Dedifferentiated amniotic fluid mesenchymal stem cell (primary cell): Measurements from ENCODE around the gene INKA2.

ENCODE experiments used
- DNase-seq: peaks from one replicate; pipeline ENCODE4 v3.0.0-alpha.2; 2016; ENCODE audit errors: extremely low spot score

Gene INKA2

DNA sequence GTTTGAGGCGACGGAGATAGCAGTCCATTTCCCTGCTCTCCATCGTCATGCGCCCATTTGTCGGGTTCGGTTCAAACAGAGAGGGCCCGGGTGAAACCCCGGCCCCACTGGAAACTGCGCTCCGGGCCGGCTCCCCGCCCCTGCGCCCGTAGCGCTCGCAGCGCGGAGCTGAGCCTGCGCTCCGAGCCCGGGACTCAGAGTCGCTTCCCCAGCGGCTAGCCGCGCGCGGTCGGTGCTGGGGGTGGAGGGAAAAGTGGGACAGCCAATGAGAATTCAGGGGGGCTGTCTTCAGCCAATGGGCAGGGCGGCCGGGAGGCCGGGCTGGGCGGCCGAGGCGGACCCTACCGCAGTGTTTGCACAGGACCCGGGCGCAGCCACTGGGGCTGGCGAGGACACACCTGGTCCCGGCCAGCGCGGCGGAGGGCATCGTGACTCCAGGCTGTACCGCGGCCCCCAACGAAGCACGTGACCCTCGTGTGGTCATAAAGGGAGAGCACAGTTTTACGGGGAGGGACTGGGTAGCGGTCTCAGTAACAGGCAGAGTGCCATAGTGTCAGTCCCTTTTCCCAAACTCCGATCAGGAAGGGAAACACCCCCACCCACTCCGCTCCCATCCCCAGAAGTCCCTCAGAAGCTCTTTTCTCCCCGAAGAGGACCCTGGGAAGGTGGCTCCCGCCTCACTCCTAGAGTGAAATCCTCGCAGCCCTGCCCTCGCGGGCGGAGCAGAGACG, at the start of gene INKA2:
Gene INKA2 (minus strand): TSS at position 202 of the 731 bp plus-strand sequence. CDS start 153 bp downstream, at position 49.
- peak; percentile 79 for DNase-seq

DNA sequence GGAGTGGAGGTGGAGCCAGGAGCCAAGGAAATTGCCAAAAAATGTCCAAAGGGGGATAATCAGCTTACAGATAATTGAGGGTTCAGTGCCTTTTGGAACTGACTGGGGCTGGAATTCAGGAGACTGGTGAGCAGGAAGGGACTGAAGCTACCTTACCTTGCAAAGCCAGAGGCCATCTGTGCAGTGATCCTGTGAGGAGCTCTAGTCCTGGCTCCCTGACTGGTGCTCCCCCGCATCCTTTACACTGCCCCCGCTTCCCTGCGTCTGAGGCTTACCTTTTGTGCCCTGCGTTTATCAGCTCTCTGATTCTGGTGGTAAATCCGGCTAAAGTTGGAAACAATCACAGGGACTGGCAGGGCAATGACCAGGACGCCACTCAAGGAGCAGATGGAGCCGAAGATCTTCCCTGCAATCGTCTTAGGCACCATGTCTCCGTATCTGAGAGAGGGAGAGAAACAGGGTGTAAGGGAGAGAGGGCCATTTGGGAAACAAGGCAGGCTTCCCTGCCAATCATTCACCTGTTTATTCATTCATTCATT, 47.5 kb upstream of the INKA2 start:
- DNase-seq, result no peak

DNA sequence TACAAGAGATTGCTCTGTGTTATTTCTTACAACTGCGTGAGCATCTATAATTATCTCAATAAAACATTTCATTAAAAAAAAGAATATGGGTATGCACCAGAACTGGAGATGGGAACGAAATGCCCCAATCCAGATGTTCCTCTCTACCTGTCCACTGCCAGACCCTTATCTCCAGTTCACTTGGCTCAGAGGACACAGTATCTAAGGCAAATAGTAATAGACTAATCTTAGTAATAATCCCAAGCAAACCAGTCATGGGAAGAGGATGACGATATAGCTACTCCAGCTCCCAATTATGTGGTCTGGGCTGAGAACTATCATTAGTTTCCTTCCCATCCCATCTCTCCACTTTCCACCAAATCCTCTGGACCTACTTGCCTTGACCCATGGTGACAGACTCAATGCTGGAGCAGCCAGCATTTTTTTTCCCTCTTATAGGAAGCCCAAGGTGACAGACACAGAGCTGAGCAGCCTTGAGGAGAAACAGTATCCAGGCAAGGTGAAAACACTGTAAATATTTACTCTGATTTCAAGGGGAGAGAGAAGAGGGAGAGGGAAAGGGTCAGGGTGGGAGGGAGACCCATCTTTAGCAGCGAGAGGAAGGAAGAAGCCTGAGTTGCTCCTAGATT, 45.2 kb upstream of the INKA2 start:
- DNase-seq, result no peak

DNA sequence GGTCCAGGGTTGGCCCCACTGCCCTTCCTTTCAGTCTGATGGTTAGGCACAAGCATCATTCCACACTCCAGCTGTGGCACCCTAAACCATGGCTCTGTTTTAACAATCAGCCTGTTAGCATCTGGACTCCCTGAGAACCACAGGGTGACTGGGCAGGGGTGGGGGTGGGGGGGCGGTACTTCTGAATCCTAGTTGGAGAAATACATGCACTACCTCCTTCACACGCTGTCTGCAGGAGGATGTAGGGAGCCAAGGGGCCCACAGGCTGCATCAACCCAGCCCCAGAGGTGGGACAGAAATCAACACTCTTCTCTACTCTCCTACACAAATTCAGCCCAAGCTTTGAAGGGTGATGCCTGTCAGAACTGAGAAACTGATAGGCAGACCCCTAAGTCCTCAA, 40.4 kb upstream of the INKA2 start:
- no peak for DNase-seq

DNA sequence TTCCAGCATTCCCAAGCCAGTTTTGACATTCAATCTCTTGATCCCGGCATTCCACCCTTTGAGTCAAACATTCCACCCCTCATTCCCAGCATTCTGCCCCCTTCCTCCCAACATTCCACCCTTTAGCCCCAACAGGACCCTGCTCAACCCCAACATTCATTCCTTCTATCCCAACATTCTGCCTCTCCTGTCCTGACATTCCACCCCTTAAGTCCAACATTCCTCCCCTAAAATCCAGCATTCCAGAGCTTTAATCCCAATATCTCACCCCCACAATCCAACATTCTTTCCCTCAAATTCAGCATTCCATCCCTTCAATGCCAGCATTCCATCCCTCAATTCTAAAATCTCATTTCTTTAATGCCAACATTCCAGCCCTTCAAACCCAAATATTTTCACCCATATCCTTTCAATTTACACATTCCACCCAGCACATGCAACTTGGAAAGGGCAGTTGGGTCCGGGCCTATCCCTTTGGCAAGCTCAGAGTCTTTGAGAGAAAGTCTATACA, 39.4 kb upstream of the INKA2 start:
- DNase-seq, result no peak

DNA sequence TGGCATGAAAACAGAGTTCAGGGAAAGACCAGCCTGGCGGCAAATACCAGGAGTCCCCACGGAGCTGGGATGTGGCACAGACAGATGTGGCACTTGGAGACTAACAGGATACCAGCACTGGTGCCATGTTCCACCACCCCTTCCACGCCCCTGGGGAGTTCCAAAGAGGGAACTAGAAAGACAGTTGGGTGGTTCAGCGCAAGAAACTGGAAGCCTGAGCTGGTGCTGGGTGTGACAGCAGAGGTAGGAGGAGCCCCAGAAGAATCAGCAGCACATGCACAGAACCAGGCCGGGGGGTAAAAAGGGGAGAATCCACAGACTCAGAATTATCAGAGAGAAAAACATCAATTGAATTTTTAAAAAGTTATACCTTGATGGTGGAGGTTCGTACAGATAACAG, 38.9 kb upstream of the INKA2 start:
- DNase-seq, result no peak

DNA sequence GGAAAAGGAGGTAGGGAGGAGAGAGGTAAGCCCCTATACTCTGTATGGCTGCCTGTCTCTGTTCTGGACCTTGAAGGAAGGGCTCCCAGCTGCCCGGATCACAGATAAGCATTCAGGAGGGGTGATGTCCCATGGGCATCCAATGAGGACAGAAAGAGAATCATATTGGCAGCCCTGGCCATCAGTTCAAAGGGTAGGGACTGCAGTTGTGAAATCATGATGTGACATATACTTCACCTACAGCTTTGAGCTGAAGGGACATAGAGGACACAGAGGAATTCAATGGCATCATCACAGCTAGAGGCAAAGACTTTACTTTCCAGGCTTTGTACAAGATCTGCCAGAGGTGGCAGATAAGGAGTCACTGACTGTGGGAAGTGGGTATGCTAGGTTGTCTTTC, 38.1 kb upstream of the INKA2 start:
- DNase-seq, result no peak

DNA sequence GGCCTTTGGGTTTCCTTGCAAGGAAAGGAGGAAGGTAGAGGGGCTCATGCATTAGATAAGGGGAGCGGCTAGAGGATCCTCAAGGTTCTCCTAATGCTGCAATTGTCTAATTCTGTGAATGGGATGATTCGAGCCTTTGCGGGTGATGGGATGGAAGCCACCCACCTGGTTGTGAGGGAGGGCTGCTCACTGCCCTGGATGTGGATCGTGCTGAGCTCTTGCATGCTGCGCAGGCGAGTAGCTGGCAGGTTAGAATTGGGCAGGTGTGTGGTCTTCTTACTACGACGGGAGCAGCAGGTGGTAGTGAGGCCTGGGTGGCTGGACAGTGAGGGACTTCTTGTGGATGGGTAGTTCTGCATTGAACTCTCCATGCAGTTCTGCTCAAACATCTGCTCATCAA, 37.7 kb upstream of the INKA2 start:
- DNase-seq, result no peak

DNA sequence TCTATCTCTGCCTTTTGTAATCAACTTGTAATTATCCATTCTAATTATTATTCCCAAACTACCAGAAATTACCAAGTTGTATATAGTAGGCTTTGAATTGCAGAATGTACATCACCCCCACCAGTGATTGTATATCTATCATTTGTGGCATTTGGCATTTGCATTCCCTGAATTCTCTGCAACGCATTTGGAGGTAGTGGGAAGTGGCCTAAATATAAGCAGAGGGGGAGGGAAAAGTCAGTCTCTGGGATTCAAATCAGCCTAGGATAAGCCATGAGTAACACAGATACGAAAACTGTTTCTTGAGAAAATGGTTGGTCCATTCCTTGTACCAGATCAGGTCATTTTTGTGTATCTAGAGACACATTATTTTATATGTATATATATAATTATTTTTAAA, 37.2 kb upstream of the INKA2 start:
- DNase-seq, result no peak

DNA sequence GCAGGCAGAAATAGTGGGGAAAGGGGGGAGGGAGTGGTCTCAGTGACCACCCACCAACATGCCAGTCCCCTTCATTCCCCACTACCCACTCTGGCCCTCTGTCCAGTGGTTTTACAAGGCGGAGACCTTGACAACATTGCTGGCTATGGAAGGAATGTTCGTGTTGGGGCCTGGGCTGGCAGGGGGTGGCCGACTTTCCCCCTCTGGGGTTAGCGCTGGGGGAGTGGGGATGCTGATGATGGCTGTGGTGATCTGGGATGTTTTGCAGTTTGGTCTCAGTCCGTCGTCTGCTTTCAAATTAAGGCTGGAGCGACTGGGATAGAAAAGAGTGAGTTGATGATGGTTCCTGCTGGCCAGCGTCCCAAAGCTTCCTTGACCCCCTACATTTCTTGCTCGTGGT, 36.8 kb upstream of the INKA2 start:
- DNase-seq, result no peak

DNA sequence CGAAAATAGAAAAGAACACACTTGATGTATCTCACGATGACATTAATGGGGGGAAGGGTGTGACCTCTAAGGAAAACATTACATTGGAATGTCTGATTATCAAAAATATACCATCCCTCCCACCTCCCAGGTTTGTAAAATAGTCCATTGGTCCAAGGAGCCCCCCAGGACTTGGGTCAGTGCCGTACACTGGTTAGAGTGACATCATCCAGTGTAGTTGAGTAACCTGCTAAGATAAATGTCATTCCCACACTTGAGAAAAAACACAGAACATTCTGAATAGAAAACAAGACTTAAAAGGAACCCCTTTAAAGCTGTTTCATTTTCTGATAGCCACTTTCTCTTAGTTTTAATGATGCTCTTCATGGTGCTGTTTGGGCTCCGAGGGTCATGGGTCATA, 31.7 kb upstream of the INKA2 start:
- DNase-seq, result no peak

DNA sequence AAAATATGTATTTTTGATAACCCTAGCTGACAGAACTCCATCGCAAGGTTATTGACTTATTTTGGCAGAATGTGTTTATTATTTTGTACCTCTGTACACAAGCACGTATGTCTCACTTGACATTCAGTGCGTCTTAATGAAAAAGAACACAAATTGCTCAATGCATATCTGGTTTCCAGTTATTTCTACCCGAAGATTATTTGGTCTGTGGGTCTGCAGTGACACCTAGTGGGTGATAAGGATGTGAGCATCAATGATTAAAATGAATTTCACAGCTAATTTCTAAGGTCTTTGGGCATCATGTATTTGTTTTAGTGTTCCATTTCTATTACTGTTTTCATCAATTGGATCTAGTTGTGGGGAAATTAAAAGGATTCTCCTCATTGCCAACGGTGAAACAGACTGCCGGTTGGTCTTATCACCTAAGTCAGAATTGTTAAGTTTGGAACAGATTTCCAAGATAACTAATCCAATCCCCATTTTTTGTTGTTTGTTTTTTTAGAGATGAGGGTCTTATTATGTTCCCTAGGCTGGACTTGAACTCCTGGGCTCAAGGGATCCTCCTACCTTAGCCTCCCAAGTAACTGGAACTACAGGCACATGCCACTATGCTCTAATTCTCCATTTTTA, 30.4 kb upstream of the INKA2 start:
- peak; percentile 81 for DNase-seq

DNA sequence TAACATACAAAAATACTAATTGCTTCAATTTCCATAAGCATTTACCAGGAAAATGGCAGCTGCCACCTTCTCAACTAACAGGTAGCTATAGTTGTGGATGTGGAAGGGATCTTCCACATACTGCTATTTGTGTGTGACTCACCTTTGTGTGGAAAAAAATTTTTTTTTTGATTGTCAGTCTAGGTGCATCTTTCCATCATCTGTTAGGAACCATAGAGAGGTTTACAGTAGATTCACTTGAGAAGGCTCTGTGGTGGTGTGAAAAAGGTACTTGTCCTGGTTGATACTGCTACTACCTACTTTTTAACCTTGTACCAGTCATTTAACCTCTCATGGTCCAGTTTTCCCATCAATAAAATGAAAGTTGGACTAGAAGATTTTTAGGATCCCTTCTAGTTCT, 29.4 kb upstream of the INKA2 start:
- no peak for DNase-seq

DNA sequence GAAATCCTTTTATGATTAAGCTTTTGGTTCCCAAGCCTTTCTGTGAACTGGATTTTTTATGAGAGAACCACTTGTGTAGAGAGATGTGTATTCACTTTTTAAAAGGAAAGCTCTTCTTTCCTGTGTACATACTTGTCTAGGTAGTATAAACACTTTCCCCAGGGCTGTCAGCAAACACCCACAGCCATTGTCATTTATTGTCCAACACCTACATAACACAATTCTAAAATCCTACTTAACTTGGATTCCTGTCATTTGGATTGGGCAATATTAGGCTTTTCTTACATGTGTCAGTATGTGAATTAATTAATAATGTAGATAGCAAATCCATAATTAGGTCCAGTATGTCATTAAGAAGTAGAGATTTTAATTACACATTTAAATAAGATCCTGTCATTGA, 28.8 kb upstream of the INKA2 start:
- no peak for DNase-seq

DNA sequence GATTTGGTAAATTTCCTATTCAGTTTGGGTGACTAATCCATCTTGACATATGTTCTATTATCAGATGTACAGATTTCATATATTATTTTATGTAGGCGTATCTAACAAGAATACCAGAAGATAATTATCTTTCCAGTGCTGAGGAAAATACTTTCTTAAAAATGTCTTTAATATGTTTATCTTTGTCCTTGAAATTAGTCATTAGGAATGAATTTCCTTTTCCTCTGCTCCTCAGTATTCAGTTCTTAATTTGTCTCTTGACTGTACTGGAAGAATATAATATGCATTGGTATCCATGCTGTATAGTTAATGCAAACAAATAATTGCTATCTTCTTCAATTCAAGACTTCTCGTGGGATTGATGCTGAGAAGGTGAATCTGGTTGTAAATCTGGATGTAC, 23.1 kb upstream of the INKA2 start:
- no peak for DNase-seq

DNA sequence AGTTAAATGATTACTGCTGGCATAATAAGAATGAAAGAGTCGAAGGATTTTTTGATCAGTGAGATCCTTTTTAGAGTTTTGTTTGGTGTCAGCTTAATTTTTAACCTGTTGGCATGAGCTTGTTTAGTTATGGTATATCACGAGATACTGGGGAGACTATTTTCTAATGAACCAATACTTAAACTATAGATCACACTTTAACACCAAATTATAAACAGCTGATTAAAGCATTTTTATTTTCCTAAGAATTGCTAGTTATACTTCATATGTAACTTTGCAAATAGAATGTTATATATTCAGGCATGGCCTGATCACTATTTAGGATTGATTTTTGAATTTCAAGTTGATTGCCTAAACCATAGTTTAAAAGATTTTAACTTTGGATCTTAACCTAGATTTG, 22.5 kb upstream of the INKA2 start:
- DNase-seq, result no peak

DNA sequence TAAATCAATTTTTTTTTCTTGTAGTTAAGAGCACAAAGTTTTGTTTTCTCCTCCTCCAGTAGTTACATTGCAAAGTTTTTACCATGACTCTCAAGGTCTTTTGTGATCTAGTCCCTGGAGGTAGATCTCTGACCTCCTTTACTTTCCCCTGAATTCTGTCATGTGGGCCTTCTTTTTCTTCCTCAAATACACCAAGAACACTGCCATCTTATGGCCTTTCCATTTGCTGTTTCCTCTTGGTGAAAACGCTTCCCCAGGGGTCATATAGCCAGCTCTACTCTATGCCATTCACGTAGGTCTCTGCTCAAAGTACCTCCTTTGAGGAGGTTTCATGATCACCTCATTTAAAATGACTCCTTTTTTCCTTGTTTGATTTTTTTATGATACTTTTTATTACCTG, 19.2 kb upstream of the INKA2 start:
- DNase-seq, result no peak

DNA sequence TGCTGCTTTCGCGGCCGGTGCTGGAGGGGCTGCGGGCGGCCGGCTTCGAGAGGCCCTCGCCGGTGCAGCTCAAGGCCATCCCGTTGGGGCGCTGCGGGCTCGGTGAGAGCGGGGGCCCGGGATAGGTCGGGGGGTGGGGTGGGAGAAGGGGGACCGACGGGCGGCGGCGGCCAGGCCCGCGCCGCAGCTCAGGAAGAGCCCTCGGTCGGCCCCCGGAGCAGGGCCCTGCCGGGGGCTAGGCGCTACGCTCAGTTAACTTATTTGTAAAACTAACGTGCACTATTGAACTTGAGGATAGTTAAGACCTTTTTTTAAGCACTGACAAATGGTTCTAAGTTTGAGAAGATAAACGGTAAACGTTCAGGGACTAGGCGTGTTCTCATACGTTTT, 16.9 kb upstream of the INKA2 start:
- DNase-seq, result no peak

DNA sequence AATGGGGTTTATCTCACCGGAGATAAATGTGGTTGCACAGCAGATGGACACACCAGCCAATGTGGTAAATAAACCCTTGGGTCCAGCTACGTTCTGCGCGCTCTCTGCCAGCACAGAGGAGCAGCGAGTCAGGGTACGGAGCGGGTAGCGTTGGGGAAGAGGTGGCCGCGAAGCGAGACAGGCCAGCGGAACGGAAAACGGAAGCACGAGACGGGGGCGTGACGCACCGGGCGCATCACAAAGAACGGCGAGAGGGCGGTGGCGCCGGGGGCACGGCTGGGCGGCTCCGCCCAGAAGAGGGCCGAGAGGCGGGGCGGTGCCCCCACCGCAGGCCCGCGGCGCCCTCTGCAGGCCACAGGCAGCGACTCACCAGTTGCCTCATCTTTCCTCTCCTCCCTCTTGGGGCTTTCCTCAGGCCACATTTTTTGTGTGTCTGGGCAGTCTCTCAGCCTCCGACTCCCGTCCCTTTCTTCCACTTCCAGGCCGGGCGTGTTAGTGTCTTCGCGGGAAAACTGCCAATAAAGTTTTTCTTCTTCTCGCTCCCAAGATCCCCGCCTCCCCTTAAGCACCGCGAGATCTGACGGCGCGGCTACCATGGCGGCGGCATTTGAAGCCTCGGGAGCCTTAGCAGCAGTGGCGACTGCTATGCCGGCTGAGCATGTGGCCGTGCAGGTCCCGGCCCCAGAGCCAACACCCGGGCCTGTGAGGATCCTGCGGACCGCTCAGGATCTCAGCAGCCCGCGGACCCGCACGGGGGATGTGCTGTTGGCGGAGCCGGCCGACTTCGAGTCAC, 16.3 kb upstream of the INKA2 start, which contains the start of gene DDX20:
Gene DDX20 (plus strand): TSS at position 571 of the 793 bp plus-strand sequence. CDS start 24 bp downstream, at position 595.
- DNase-seq, result peak; percentile 98

DNA sequence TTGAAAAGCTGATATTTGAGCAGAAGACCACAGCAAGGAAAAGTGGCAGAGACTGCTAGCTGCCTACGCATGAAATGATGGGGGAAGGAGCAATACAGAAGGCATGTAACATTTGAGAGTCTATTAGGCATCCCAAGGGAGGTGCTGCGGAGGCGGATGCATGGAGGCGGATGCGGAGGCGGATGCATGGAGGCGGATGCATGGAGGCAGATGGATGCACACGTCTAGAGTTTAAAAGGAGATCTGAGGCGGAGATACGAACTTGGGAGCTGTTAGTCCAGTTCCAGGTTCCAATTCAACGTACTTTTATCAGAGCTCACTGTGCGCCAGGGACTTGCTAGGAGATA, 15.8 kb upstream of the INKA2 start:
- DNase-seq, result peak; percentile 38

DNA sequence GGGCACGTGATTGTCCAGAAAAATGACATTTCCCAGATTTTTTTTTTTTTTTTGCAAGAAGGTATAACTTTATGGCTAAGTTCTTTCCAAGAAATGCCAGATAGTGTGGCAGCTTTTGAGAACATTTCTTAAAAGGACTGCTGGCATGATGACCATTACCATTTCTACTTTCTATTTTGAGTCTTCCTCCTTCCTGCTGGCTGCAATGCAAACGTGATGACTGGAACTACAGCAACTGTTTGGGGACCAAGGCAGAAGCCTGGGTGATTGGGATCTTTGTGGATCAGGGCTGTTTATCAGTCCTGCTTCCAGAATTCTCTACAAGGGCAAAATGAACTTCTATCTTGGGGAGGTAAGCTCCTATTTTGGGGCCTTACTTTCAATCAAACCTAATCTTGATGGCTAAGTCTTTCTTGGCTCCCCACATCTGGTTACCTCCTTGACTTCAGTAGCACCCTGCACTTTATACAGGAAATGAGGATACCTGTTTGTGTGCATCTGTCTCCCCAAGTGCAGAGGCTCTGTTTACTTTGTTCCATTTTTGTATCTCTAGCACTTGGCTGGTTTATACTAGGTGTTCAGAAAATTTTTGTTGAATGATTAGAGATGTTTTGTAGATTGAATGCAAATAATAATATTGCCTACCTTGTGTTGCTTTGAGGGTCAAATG, 12.8 kb upstream of the INKA2 start:
- no peak for DNase-seq
